Measurements from ENCODE around the gene AGBL3. TPM values are rescaled to one million over a fixed set of nuclear protein-coding genes. Genes with fewer than 3 reads are reported as not detected.

The AGBL3 gene
- polyA plus RNA-seq, 1 donor from 2014 or later = 1.3 TPM

GRCh38 chr7:135077642-135078041 lies 91.3 kb downstream of the AGBL3 start:
- Mint-ChIP-seq H3K4me1 (no peaks in the 10 kb centered on the region), H3K4me3 (no peak overlapping the region), H3K27me3 (no peaks in the 10 kb centered on the region), H3K36me3 (peaks cover 2% of the 10 kb centered on the region), H3K9me3 (no peaks in the 10 kb centered on the region), H3K27ac (peak overlapping the region in 1 of 3 donors; percentile 3)

DNA sequence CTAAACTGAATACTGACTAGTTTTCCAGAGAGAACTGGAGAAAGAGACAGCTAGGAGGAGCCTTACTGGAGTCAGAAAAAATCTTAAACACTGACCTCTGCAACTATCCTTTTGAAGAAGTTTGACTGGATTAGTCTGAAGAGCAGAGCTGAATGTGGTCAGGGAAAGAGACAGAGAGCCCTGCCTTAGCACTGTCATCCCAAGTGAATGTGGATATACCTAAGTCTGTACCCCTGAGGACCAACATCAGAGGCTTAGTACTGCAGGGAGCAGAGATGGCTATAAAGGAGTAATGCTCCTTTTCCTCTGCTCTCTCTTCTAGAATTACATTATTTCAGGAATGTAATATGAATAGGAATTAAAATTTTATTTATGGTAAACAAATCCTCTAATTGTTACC lies 91.7 kb downstream of the AGBL3 start:
- Mint-ChIP-seq H3K27ac (no peak overlapping the region), H3K27me3 (no peaks in the 10 kb centered on the region), H3K4me1 (no peaks in the 10 kb centered on the region), H3K9me3 (no peaks in the 10 kb centered on the region), H3K4me3 (no peak overlapping the region), H3K36me3 (peaks cover 2% of the 10 kb centered on the region)

DNA sequence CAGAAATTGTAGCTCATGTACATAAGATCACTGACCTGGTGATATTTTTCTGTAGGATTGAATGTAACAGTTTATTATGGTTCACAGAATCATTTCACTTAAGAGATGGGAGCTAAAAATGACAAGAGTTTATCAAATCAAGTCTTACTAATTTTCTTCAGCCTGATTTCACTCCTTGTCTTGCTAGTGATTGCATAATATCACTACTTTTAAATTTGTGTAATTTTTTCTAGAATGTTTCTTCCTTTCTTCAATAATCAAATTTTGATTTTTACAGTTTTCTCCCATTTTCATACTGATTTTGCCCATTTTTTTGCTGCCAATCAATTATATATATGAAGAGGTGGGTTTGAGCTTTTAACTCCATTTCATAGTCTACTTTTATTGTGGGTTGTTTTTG lies 92.8 kb downstream of the AGBL3 start:
- no peaks in the 10 kb centered on the region for H3K27me3 Mint-ChIP-seq
- H3K36me3 Mint-ChIP-seq = peaks cover 2% of the 10 kb centered on the region
- H3K27ac Mint-ChIP-seq = no peak overlapping the region
- no peaks in the 10 kb centered on the region for H3K4me1 Mint-ChIP-seq
- H3K9me3 Mint-ChIP-seq = no peaks in the 10 kb centered on the region
- H3K4me3 Mint-ChIP-seq = no peak overlapping the region

DNA sequence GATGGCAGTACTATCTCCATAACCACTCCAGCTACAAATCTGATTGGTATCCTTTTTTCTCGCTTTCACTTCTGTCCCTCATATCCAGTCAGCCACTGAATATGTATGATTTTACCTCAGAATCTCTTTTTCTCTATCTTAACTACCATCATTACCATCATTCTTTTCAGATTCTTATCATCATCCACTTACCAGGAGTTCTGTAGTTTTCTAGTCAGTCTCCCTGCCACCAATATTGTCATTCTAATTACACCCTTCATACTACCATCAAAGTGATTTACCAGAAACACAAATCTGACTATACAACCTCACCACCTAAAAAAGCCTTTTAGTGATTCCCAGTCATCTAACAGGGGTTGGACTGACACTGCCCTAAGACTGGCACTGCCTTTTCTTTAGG lies 96.7 kb downstream of the AGBL3 start:
- H3K9me3 Mint-ChIP-seq = peaks cover 8 to 12% (median 11%) of the 10 kb centered on the region in 3 donors
- no peak overlapping the region for H3K4me3 Mint-ChIP-seq
- H3K4me1 Mint-ChIP-seq = peaks cover 0 to 2% (median 0%) of the 10 kb centered on the region in 3 donors
- H3K27me3 Mint-ChIP-seq = no peaks in the 10 kb centered on the region
- H3K36me3 Mint-ChIP-seq = peaks cover 4% of the 10 kb centered on the region
- H3K27ac Mint-ChIP-seq = no peak overlapping the region

- Mint-ChIP-seq H3K9me3 (peaks cover 10 to 25% (median 12%) of the 10 kb centered on the region in 3 donors), H3K36me3 (peaks cover 7% of the 10 kb centered on the region), H3K27me3 (no peaks in the 10 kb centered on the region), H3K4me1 (peaks cover 0 to 2% (median 0%) of the 10 kb centered on the region in 3 donors), H3K4me3 (no peak overlapping the region), H3K27ac (no peak overlapping the region)
Observed at GRCh38 chr7:135088566-135088965, 102.3 kb downstream of the AGBL3 start.

DNA sequence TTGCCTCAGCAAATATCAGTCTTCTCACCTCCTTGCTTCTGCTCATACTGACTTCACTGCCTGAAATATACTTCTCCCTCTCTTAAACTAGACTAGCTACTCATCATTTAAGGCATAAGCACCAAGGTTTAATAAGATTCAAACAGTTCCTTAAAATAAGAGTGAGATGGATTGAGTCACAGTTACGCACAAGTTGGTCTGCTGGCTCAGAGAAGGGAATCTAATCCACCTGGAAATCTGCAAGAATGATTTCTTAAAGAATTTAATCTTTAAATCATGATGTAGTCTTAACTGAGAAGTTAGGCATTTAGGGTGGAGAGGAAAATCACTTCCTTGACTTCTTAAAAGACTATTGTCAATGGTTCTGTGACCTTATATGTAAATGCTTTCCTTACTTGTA lies 105.4 kb downstream of the AGBL3 start:
- Mint-ChIP-seq H3K36me3 (peaks cover 4% of the 10 kb centered on the region), H3K27me3 (no peaks in the 10 kb centered on the region), H3K9me3 (peaks cover 3 to 23% (median 9%) of the 10 kb centered on the region in 3 donors), H3K4me1 (peaks cover 0 to 6% (median 0%) of the 10 kb centered on the region in 3 donors), H3K27ac (no peak overlapping the region), H3K4me3 (no peak overlapping the region)

GRCh38 chr7:135094472-135095237 lies 108.3 kb downstream of the AGBL3 start:
- Mint-ChIP-seq H3K27ac (no peak overlapping the region), H3K27me3 (no peaks in the 10 kb centered on the region), H3K4me3 (no peak overlapping the region), H3K36me3 (peaks cover 5% of the 10 kb centered on the region), H3K9me3 (peaks cover 0 to 4% (median 0%) of the 10 kb centered on the region in 3 donors), H3K4me1 (peaks cover 0 to 6% (median 0%) of the 10 kb centered on the region in 3 donors)

DNA sequence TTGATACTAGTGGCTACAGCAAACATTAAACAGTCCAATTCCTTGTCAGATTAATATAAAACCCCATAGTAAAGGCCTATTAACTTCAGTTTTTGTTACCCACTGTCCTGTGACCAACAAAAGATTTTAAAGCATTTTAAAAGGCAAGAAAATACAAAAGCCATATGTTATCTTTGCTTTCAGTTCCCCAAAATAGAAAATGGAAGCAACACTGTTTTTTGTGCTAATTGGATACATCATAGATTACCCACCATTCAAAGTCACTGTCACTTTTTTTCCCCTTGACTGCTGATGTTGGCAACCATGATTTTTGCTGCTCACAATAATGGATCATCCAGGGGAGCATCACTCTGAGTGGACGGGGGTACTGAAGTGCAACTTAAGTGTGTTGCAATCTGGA lies 109.1 kb downstream of the AGBL3 start:
- Mint-ChIP-seq H3K27me3 (no peaks in the 10 kb centered on the region), H3K27ac (no peak overlapping the region), H3K4me1 (peaks cover 0 to 6% (median 0%) of the 10 kb centered on the region in 3 donors), H3K9me3 (peaks cover 0 to 4% (median 0%) of the 10 kb centered on the region in 3 donors), H3K4me3 (no peak overlapping the region), H3K36me3 (peaks cover 5% of the 10 kb centered on the region)

DNA sequence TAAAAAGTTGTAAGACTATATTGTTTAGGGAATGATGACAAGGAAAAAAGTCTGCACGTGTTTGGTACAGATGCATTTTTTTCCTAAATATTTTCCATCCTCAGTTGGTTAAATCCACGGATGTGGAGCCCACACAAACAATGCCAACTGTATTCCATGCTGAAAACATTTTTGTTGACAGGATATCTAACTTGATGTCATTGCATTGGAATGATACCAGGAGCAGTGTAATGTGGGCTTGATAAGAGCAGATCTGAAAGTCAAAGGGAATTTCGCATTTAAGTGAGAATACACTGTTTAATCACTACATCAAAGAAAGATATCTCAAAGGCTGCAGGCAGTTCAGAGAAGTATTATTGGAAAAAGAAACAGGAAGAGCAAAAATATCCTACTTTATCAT lies 112.1 kb downstream of the AGBL3 start:
- Mint-ChIP-seq H3K4me3 (no peak overlapping the region), H3K27me3 (no peaks in the 10 kb centered on the region), H3K9me3 (peaks cover 0 to 13% (median 0%) of the 10 kb centered on the region in 3 donors), H3K27ac (no peak overlapping the region), H3K4me1 (peaks cover 0 to 6% (median 0%) of the 10 kb centered on the region in 3 donors), H3K36me3 (peaks cover 3% of the 10 kb centered on the region)

DNA sequence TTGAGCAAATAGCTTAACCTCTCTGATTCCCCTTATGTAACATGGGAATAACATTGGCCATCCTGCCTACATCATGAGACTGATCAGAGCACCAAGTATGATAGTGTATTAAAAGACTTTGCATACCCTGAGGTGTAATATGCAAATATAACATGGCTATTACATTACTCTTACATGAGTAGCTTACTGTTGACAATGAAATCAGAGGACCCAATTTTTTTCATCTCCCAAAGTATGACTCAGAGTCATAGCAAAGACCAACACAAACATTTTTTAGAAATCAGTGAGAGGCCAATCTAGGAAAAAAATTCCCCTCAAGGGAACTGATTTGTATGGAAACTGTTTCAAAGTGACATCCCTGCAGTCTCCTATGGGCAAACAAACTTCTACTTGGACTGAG lies 114.5 kb downstream of the AGBL3 start:
- Mint-ChIP-seq H3K4me3 (no peak overlapping the region), H3K27ac (no peak overlapping the region), H3K27me3 (no peaks in the 10 kb centered on the region), H3K9me3 (peaks cover 1 to 13% (median 3%) of the 10 kb centered on the region in 3 donors), H3K36me3 (peaks cover 3% of the 10 kb centered on the region), H3K4me1 (no peaks in the 10 kb centered on the region)

GRCh38 chr7:135102372-135102771 lies 116.1 kb downstream of the AGBL3 start:
- H3K36me3 Mint-ChIP-seq = peaks cover 1% of the 10 kb centered on the region
- no peak overlapping the region for H3K27ac Mint-ChIP-seq
- no peaks in the 10 kb centered on the region for H3K27me3 Mint-ChIP-seq
- no peak overlapping the region for H3K4me3 Mint-ChIP-seq
- no peaks in the 10 kb centered on the region for H3K4me1 Mint-ChIP-seq
- H3K9me3 Mint-ChIP-seq = peaks cover 1 to 9% (median 3%) of the 10 kb centered on the region in 3 donors

GRCh38 chr7:135109562-135109961 lies 123.3 kb downstream of the AGBL3 start:
- Mint-ChIP-seq H3K27me3 (no peaks in the 10 kb centered on the region), H3K4me1 (no peaks in the 10 kb centered on the region), H3K4me3 (no peak overlapping the region), H3K9me3 (peaks cover 0 to 5% (median 1%) of the 10 kb centered on the region in 3 donors), H3K36me3 (no peaks in the 10 kb centered on the region), H3K27ac (no peak overlapping the region)

GRCh38 chr7:135109976-135110375 lies 123.7 kb downstream of the AGBL3 start:
- H3K4me3 Mint-ChIP-seq = no peak overlapping the region
- no peaks in the 10 kb centered on the region for H3K36me3 Mint-ChIP-seq
- peaks cover 0 to 5% (median 0%) of the 10 kb centered on the region in 3 donors for H3K9me3 Mint-ChIP-seq
- no peaks in the 10 kb centered on the region for H3K4me1 Mint-ChIP-seq
- no peak overlapping the region for H3K27ac Mint-ChIP-seq
- H3K27me3 Mint-ChIP-seq = no peaks in the 10 kb centered on the region

GRCh38 chr7:135111379-135111778 lies 125.1 kb downstream of the AGBL3 start:
- Mint-ChIP-seq H3K4me1 (no peaks in the 10 kb centered on the region), H3K36me3 (no peaks in the 10 kb centered on the region), H3K27ac (no peak overlapping the region), H3K4me3 (no peak overlapping the region), H3K9me3 (peaks cover 0 to 2% (median 0%) of the 10 kb centered on the region in 3 donors), H3K27me3 (peaks cover 2% of the 10 kb centered on the region)

GRCh38 chr7:135114622-135115021 lies 128.3 kb downstream of the AGBL3 start:
- Mint-ChIP-seq H3K9me3 (no peaks in the 10 kb centered on the region), H3K4me1 (no peaks in the 10 kb centered on the region), H3K27me3 (peaks cover 2% of the 10 kb centered on the region), H3K27ac (no peak overlapping the region), H3K4me3 (no peak overlapping the region), H3K36me3 (peaks cover 10% of the 10 kb centered on the region)

DNA sequence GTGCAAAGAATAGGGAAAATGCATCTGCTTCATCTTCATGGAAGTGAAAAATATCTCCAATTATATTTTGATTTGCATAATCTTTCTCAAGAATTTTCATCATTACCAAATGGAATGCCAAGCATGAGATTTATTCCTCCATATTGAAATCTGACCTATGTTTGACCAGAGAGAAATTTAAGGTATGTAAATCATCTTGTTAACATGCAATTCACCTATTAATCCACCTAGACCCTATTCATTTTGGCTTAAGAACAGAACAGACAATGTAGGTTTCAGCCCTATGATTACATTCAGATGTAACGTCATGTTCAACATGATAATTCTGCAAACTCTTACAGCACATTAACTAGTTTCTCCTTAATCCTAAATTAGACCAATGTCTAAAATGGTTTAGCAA lies 130.8 kb downstream of the AGBL3 start:
- Mint-ChIP-seq H3K9me3 (no peaks in the 10 kb centered on the region), H3K36me3 (peaks cover 10% of the 10 kb centered on the region), H3K4me3 (no peak overlapping the region), H3K27me3 (peaks cover 2% of the 10 kb centered on the region), H3K27ac (no peak overlapping the region), H3K4me1 (no peaks in the 10 kb centered on the region)
